HG03378 (cell line): ENCODE measurements around the gene SMTNL2.
"Not testable (repeated sequence)": the region's sequence is repeated elsewhere in the genome, so short reads cannot be mapped to it uniquely, and the experiment has no call there.

Source experiments
- ATAC-seq: cut with Tn5 transposase; IDR thresholded peaks from one replicate; pipeline ENCODE4 v1.9.1; 2021; ENCODE audit warnings: mild to moderate bottlenecking, moderate library complexity; ENCODE audit not compliant: unreplicated experiment

The SMTNL2 gene

GRCh38 chr17:4559966-4560365 is 24.4 kb upstream of the SMTNL2 start:
- no peak for ATAC-seq

- ATAC-seq = no peak
Observed at GRCh38 chr17:4560421-4560820, 23.9 kb upstream of the SMTNL2 start, which contains the start of gene GGT6. TSS of gene GGT6 (minus strand) at chr17:4560577. CDS start at chr17:4560521, 56 bp downstream.

GRCh38 chr17:4560837-4561256 is 23.5 kb upstream of the SMTNL2 start:
- no peak for ATAC-seq

GRCh38 chr17:4562015-4562969 is 22.0 kb upstream of the SMTNL2 start:
- no peak for ATAC-seq

GRCh38 chr17:4565209-4566141 is 18.9 kb upstream of the SMTNL2 start:
- ATAC-seq = no peak

GRCh38 chr17:4566785-4567184 is 17.5 kb upstream of the SMTNL2 start:
- no peak for ATAC-seq

- no peak for ATAC-seq
Observed at GRCh38 chr17:4569591-4569990, 14.7 kb upstream of the SMTNL2 start.

- ATAC-seq = no peak
Observed at GRCh38 chr17:4572131-4572530, 12.2 kb upstream of the SMTNL2 start.

- no peak for ATAC-seq
Observed at GRCh38 chr17:4573115-4573514, 11.2 kb upstream of the SMTNL2 start.

GRCh38 chr17:4573669-4574068 is 10.7 kb upstream of the SMTNL2 start:
- ATAC-seq = no peak

GRCh38 chr17:4574448-4575045 is 9.8 kb upstream of the SMTNL2 start:
- ATAC-seq = no peak

- no peak for ATAC-seq
Observed at GRCh38 chr17:4576161-4576558, 8.2 kb upstream of the SMTNL2 start.

GRCh38 chr17:4576729-4577322 is 7.5 kb upstream of the SMTNL2 start:
- ATAC-seq = no peak

- ATAC-seq = no peak
Observed at GRCh38 chr17:4577386-4577993, 6.8 kb upstream of the SMTNL2 start.

GRCh38 chr17:4578349-4578748 is 6.0 kb upstream of the SMTNL2 start:
- ATAC-seq = not testable (repeated sequence)

- ATAC-seq = no peak
Observed at GRCh38 chr17:4579678-4580077, 4.7 kb upstream of the SMTNL2 start.

GRCh38 chr17:4580291-4580690 is 4.0 kb upstream of the SMTNL2 start:
- ATAC-seq = no peak

GRCh38 chr17:4582101-4582501 is 2.2 kb upstream of the SMTNL2 start:
- ATAC-seq = no peak

GRCh38 chr17:4582691-4583090 is 1.6 kb upstream of the SMTNL2 start:
- no peak for ATAC-seq

GRCh38 chr17:4583206-4583605 is 1.1 kb upstream of the SMTNL2 start:
- no peak for ATAC-seq
